ENCODE data around the gene CREBL2. TPM values are rescaled to one million over a fixed set of nuclear protein-coding genes. Genes with fewer than 3 reads are reported as not detected.

The CREBL2 gene, protein sequence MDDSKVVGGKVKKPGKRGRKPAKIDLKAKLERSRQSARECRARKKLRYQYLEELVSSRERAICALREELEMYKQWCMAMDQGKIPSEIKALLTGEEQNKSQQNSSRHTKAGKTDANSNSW
- total RNA-seq (ENCODE audit: unreplicated experiment), result 26.9 TPM
- long read RNA-seq, transcript CREBL2-201 (4 exons, 3,754 nt), result major isoform, 9 of 10 reads
- long read RNA-seq, partial matches to known transcripts, result 0 of 10 reads
- long read RNA-seq, other reads (novel, unspliced or antisense), result 1 of 10 reads

DNA sequence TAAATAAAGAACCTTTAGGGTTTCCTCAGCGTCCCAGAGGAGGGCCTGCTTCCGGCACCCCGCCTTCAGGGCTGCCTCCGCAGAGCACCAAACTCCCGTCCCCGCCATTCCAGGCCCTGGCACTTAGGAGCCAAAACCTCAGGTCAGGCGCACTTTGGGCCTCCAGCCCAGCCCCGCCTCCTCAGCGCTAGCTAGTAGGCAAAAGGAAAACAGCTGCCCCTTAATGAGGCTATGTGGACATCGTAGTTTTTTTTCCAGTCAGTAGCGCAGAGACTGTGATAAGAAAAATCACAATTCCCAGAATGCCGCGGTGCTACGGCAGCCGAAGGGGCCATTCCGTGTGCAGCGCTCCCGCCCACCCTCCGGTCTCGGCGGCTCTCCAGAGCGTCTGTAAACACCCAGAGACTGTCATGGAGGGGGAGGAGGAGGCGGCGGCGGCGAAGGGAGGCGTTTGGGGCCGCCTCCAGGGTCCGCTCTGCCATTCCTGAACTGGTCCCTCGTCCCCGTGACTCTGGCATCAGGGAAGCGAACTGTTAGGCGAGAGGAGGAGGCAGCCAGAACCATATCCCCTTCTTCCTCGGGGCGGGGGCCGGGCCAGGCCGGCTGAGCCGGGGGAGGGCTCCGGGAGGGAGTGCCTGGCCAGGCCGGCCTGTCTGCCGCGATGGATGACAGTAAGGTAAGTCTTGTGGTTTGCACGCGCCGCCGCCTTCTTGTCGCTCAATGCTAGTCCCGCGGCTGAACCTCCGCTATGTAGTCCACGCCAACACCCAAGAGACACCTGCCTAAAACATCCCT lies at the start of gene CREBL2:
TSS of gene CREBL2 (plus strand) at position 365 of the 795 bp plus-strand sequence. CDS start at position 662, 297 bp downstream.
- Mint-ChIP-seq H3K27me3 (ENCODE audit: unreplicated experiment) (peaks cover 8% of the 10 kb centered on the region), H3K27ac (ENCODE audit: unreplicated experiment) (peak within 1 kb of the TSS; percentile 89), H3K4me3 (ENCODE audit: unreplicated experiment) (peak within 1 kb of the TSS; percentile 98), H3K9me3 (ENCODE audit: unreplicated experiment) (no peaks in the 10 kb centered on the region), H3K36me3 (ENCODE audit: low read depth, unreplicated experiment) (peaks cover 14% of the 10 kb centered on the region), H3K4me1 (ENCODE audit: unreplicated experiment) (peaks cover 22% of the 10 kb centered on the region)
- TF ChIP-seq, protein P1, sequence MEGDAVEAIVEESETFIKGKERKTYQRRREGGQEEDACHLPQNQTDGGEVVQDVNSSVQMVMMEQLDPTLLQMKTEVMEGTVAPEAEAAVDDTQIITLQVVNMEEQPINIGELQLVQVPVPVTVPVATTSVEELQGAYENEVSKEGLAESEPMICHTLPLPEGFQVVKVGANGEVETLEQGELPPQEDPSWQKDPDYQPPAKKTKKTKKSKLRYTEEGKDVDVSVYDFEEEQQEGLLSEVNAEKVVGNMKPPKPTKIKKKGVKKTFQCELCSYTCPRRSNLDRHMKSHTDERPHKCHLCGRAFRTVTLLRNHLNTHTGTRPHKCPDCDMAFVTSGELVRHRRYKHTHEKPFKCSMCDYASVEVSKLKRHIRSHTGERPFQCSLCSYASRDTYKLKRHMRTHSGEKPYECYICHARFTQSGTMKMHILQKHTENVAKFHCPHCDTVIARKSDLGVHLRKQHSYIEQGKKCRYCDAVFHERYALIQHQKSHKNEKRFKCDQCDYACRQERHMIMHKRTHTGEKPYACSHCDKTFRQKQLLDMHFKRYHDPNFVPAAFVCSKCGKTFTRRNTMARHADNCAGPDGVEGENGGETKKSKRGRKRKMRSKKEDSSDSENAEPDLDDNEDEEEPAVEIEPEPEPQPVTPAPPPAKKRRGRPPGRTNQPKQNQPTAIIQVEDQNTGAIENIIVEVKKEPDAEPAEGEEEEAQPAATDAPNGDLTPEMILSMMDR (IDR thresholded peaks at IDR 0.05; ENCODE audit: unreplicated experiment), result no peak
- DNase-seq (ENCODE audit: low spot score), result peak; percentile 82

DNA sequence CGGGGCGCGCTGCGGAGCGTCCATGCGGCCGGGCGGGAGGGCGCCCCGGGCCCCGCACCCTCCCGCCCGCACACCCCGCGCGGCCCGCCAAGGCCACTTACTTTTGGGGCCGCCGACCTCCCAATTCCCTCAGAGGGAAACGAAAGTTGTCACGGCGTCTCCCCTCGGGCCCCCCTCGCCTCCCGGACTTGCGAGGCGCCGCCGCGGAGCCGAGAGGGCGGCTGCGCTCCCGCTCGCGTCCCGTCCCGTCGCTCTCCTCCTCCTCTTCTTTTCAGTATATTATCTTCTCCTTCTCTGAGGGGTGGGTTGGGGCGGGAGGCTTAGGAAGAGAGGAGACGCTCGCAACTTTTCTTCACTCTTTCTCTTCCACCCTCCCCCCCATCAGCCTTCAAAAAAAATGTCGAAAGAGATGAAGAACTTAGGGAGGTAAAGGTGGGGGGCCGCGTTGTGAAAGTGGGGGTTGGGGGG lies 49.6 kb upstream of the CREBL2 start:
- Mint-ChIP-seq H3K4me3 (ENCODE audit: unreplicated experiment) (peak overlapping the region; percentile 90), H3K4me1 (ENCODE audit: unreplicated experiment) (peaks cover 10% of the 10 kb centered on the region), H3K27ac (ENCODE audit: unreplicated experiment) (peak overlapping the region; percentile 89), H3K36me3 (ENCODE audit: low read depth, unreplicated experiment) (peaks cover 5% of the 10 kb centered on the region), H3K9me3 (ENCODE audit: unreplicated experiment) (no peaks in the 10 kb centered on the region), H3K27me3 (ENCODE audit: unreplicated experiment) (peaks cover 13% of the 10 kb centered on the region)
- peak; percentile 31 for DNase-seq (ENCODE audit: low spot score)
- TF ChIP-seq, protein P1 (IDR thresholded peaks at IDR 0.05; ENCODE audit: unreplicated experiment), result no peak

DNA sequence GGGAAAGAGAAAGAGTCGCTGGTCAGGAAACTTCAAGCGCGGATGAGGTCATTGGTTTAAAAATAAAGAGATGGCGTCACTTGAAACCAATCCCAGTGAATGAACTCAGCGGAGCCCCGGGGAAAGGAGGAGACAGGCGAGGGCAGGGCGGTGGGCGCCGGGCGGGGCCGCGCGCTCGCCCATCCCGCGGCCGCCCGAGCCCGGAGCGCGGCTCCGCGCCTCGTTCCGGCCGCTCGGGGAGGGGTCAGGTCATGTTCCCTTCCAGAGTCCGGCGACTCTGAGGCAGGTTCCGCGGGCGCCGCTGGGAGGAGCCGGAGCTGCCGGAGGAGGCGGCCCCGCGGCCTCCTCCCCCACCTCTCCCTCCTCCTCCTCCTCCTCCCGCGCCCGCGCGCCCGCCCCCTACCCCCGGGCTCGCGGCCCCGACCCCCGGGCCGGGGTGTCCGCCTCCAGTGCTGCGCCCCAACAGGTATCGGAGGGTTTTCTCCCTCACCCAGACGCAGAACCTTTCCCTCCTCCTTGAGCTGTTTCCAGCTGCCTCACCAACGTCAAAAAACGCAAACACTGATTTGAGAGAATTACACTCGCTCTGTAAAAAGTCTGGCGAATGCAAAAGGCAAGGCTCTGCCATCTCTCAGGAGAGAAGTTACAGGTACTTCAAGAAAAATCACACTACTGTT lies 49.0 kb upstream of the CREBL2 start, which contains the start of gene DUSP16:
TSS of gene DUSP16 (minus strand) at position 279 of the 677 bp plus-strand sequence. CDS start 41,765 bp downstream, outside the sequence.
- TF ChIP-seq, protein P1 (IDR thresholded peaks at IDR 0.05; ENCODE audit: unreplicated experiment), result peak; percentile 12
- Mint-ChIP-seq H3K9me3 (ENCODE audit: unreplicated experiment) (no peaks in the 10 kb centered on the region), H3K27me3 (ENCODE audit: unreplicated experiment) (peaks cover 13% of the 10 kb centered on the region), H3K27ac (ENCODE audit: unreplicated experiment) (peak within 1 kb of the TSS; percentile 97), H3K4me3 (ENCODE audit: unreplicated experiment) (peak within 1 kb of the TSS; percentile 94), H3K4me1 (ENCODE audit: unreplicated experiment) (peaks cover 10% of the 10 kb centered on the region), H3K36me3 (ENCODE audit: low read depth, unreplicated experiment) (peaks cover 5% of the 10 kb centered on the region)
- peak; percentile 87 for DNase-seq (ENCODE audit: low spot score)

DNA sequence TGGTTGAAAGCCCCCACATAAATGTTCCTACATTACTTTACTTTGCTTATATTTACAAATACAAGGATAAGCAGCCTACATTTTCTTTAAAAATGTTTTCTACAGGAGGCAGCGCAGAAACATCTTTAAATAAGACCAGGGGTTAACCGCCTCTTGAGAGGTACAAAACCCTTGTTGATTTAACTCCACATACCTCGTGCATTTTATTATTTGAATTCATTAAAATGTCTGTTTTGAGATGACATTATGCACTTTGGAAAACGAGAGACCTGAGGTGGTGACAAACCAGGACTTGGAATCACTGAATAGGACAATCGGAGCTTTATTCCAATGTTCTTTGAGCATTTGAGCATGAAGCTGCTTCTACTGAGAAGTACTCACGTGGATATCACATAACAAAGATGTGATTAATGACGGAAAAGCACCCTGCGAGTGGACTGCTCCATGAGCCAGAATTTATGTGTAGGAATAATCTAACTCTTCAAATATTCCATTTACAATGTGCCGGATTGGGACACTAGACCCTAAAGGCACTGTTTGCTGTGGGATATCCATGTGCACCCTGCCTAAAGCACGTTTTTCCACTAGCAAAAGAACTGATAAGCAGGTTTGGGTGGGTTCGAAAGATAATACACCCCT lies 48.3 kb upstream of the CREBL2 start:
- TF ChIP-seq, protein P1 (IDR thresholded peaks at IDR 0.05; ENCODE audit: unreplicated experiment), result no peak
- Mint-ChIP-seq H3K27me3 (ENCODE audit: unreplicated experiment) (peaks cover 13% of the 10 kb centered on the region), H3K4me1 (ENCODE audit: unreplicated experiment) (peaks cover 10% of the 10 kb centered on the region), H3K36me3 (ENCODE audit: low read depth, unreplicated experiment) (peaks cover 5% of the 10 kb centered on the region), H3K9me3 (ENCODE audit: unreplicated experiment) (no peaks in the 10 kb centered on the region), H3K4me3 (ENCODE audit: unreplicated experiment) (peak overlapping the region; percentile 94), H3K27ac (ENCODE audit: unreplicated experiment) (peak overlapping the region; percentile 97)
- no peak for DNase-seq (ENCODE audit: low spot score)
